ENCODE measurements around the gene ARID4B.

Gene ARID4B

DNA sequence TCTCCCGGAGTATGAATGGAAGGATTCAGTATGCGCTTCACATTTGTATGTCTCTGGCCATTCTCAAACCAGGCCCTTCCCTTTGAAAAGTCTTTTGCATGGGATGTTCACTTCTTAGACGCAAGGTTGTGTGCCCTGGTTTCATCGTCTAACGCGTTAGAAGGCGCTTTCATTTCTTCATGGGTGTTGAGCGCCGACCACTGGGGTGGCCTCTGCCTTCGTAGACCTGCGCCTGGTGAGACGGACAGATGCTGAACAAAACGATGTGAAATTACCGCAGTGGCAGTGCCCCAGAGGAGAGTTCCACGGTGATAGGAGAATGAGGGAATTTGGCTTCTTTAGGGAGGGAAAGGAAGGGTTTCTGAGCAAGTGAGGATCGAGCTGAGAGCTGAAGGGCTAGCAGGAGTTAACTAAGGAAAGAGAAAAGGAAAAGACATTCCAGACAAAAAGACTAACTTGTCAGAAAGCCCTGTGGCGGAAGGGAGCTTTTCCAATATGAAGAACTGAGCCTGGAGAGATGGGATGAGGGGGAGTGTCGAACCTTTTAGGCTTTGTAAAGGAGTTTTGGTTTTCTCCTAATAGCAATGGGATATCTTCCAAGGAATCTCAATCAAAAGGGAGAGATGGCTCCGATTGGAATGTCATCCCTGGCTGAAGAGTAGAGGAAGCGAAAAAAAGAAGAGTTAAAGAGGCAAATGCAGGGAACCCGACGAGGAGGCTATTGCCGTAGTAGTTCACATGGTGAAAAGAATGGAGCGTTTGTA lies 1.3 kb upstream of the ARID4B start:
- no peak for TF ChIP-seq TAF1 (IDR thresholded peaks at IDR 0.05; ENCODE audit: borderline replicate concordance, low read depth, low read length)
- TF ChIP-seq POLR2A (IDR thresholded peaks at IDR 0.05; ENCODE audit: low read depth, low read length), result no peak
- TF ChIP-seq POLR2AphosphoS5 (IDR thresholded peaks at IDR 0.05; ENCODE audit: low read depth, low read length), result no peak; the same call in 1 of the 2 replicates
- peak; percentile 46 for FAIRE-seq
- DNase-seq (ENCODE audit: insufficient read length), result peak; percentile 21

DNA sequence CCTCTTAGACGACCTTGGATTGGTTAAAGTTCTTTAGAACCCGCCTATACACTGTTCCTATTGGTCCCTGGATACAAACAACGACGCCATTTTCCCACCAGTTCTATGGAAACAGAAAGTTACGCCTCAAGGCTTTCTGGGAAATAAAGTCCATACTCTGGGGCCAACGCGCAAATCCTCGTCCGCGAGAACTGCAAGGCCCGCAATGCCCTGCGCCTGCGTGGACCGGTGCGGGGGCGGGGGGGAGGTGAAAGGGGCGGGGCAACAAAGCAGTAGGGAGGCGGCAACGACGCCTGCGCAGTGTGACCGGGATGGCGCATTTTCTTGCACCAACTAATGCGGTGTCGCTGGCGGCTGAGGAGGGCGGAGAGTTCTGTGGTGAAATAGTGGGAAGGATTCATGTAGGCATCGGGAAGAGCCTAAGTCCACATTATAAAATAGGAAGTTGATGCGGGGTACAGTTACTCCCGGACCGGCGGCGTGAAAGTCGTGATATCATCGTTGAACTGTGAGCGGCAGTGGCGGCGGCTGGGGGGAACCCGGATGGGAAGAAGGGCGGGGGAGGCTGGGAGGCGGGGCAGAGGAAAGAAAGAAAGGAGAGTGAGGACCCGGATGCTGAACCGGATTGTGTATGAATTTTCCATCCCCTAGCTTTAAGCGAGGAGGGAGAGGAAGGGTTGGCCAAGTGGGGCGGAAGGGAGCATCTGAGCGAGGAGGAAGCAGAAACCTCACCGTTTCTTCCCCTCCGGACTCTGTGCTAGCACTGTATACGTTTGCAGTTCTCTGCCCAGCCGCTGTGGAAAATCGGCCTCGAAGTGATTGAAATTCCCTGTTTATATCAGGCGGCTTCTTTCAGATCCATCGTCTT lies 526 bp upstream of the ARID4B start, which contains the start of gene GGPS1:
GGPS1 (plus strand) TSS at position 300 of the 868 bp plus-strand sequence. CDS start 6,695 bp downstream, outside the sequence.
- peak; percentile 95 for FAIRE-seq
- peak; percentile 67 for TF ChIP-seq POLR2A (IDR thresholded peaks at IDR 0.05; ENCODE audit: low read depth, low read length)
- peak; percentile 86 for TF ChIP-seq POLR2AphosphoS5 (IDR thresholded peaks at IDR 0.05; ENCODE audit: low read depth, low read length)
- TF ChIP-seq TAF1 (IDR thresholded peaks at IDR 0.05; ENCODE audit: borderline replicate concordance, low read depth, low read length), result peak; percentile 67; the same call in 1 of the 2 replicates
- peak; percentile 64 for DNase-seq (ENCODE audit: insufficient read length)

- peak; percentile 91 for FAIRE-seq
- DNase-seq (ENCODE audit: insufficient read length), result peak; percentile 29
- TF ChIP-seq POLR2A (IDR thresholded peaks at IDR 0.05; ENCODE audit: low read depth, low read length), result no peak
- TF ChIP-seq TAF1 (IDR thresholded peaks at IDR 0.05; ENCODE audit: borderline replicate concordance, low read depth, low read length), result no peak
- TF ChIP-seq POLR2AphosphoS5 (IDR thresholded peaks at IDR 0.05; ENCODE audit: low read depth, low read length), result no peak
Measured at GRCh38 chr1:235326719-235327558, 1.0 kb downstream of the ARID4B start.

DNA sequence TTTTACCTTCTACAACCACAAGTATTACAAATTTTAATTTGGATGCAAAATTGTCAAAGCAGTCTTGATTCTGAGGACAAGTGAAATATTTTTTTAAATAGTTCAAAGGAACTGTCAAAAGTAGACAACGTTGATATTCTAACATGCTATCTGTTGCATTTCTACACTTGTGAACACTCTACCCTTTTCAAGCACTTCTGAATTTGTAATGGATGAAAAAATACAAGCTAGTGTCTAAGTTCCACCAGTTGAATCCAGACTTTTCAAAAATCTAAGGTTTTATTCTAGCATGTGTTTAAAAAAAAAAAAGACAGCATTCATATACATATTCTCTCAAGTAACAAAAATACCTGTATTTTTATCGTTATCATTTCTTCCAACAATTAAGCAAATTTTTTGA lies 2.1 kb downstream of the ARID4B start:
- TF ChIP-seq POLR2AphosphoS5 (IDR thresholded peaks at IDR 0.05; ENCODE audit: low read depth, low read length), result no peak
- TF ChIP-seq POLR2A (IDR thresholded peaks at IDR 0.05; ENCODE audit: low read depth, low read length), result no peak
- no peak for TF ChIP-seq TAF1 (IDR thresholded peaks at IDR 0.05; ENCODE audit: borderline replicate concordance, low read depth, low read length)
- no peak for FAIRE-seq
- no peak for DNase-seq (ENCODE audit: insufficient read length)

GRCh38 chr1:235325139-235325538 lies 2.8 kb downstream of the ARID4B start:
- FAIRE-seq (no peak), DNase-seq (ENCODE audit: insufficient read length) (no peak)
- no peak for TF ChIP-seq TAF1 (IDR thresholded peaks at IDR 0.05; ENCODE audit: borderline replicate concordance, low read depth, low read length)
- no peak for TF ChIP-seq POLR2AphosphoS5 (IDR thresholded peaks at IDR 0.05; ENCODE audit: low read depth, low read length)
- TF ChIP-seq POLR2A (IDR thresholded peaks at IDR 0.05; ENCODE audit: low read depth, low read length), result no peak

DNA sequence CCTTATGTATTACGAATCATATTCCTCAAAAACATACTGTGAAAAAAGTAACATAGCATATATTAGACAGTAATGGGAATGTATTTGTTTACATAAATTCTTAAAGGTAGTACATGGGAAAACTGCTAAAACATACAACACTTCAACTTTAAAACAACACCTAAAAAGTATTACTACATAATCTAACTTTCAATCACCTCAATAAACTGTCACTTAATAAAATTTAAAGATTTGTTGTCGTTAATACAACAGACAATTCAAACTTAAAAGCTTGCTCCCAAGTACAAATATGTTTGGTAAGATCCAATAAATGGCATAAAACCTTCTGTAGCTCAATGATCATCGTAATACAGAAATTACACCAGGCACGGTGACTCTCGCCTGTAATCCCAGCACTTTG lies 3.7 kb downstream of the ARID4B start:
- TF ChIP-seq TAF1 (IDR thresholded peaks at IDR 0.05; ENCODE audit: borderline replicate concordance, low read depth, low read length), result no peak
- FAIRE-seq (no peak), DNase-seq (ENCODE audit: insufficient read length) (no peak)

GRCh38 chr1:235320521-235321179 lies 7.3 kb downstream of the ARID4B start:
- DNase-seq (ENCODE audit: insufficient read length), result no peak
- no peak for FAIRE-seq
- TF ChIP-seq TAF1 (IDR thresholded peaks at IDR 0.05; ENCODE audit: borderline replicate concordance, low read depth, low read length) (no peak), POLR2A (IDR thresholded peaks at IDR 0.05; ENCODE audit: low read depth, low read length) (no peak), POLR2AphosphoS5 (IDR thresholded peaks at IDR 0.05; ENCODE audit: low read depth, low read length) (no peak)

GRCh38 chr1:235319255-235319654 lies 8.7 kb downstream of the ARID4B start:
- TF ChIP-seq POLR2AphosphoS5 (IDR thresholded peaks at IDR 0.05; ENCODE audit: low read depth, low read length), result no peak
- no peak for TF ChIP-seq POLR2A (IDR thresholded peaks at IDR 0.05; ENCODE audit: low read depth, low read length)
- TF ChIP-seq TAF1 (IDR thresholded peaks at IDR 0.05; ENCODE audit: borderline replicate concordance, low read depth, low read length), result no peak
- FAIRE-seq, result no peak

DNA sequence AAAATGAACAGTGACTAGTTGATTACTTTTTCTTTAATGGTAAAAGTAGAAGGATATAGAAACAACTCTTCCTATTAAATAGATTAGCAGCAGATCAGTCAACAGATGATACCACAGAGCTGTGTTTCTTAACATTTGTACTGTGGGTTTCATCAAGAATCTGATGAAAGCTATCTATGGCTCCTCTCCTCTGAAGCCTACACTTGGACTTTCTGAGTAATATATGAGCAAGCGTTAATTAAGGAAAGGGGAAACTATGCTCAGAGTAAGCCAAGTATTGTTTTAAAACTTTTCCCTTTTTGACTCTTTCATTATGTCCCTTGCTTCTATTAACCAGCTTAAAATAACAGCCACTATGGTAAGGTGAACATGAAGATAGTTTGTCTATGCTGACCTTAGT lies 10.8 kb downstream of the ARID4B start:
- no peak for TF ChIP-seq POLR2AphosphoS5 (IDR thresholded peaks at IDR 0.05; ENCODE audit: low read depth, low read length)
- TF ChIP-seq TAF1 (IDR thresholded peaks at IDR 0.05; ENCODE audit: borderline replicate concordance, low read depth, low read length), result no peak
- TF ChIP-seq POLR2A (IDR thresholded peaks at IDR 0.05; ENCODE audit: low read depth, low read length), result no peak
- no peak for DNase-seq (ENCODE audit: insufficient read length)
- FAIRE-seq, result no peak

More at GRCh38 chr1:235319255-235319654, 8.7 kb downstream of the ARID4B start:
- DNase-seq (ENCODE audit: insufficient read length), result no peak

DNA sequence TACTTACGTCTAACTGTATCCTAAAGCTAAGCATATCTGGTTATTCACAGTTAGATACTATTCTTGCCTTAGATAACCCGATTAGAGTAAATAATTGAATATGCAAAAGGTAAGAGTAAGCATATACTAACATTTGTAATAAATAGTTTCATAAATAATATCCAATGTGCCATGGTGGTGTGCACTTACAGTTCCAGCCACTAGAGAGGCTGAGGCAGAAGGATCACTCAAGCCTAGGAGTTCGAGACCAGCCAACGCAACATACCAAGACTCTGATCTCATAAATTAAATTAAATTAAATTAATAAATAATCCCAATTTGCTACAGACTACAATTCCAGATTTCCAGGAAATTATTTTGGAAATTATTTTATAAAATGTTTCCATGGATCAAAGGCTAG lies 12.2 kb downstream of the ARID4B start:
- FAIRE-seq, result no peak
- TF ChIP-seq POLR2A (IDR thresholded peaks at IDR 0.05; ENCODE audit: low read depth, low read length) (no peak), POLR2AphosphoS5 (IDR thresholded peaks at IDR 0.05; ENCODE audit: low read depth, low read length) (no peak), TAF1 (IDR thresholded peaks at IDR 0.05; ENCODE audit: borderline replicate concordance, low read depth, low read length) (no peak)
- no peak for DNase-seq (ENCODE audit: insufficient read length)
